GM19324 (cell line): Measurements from ENCODE around the gene OTUB2.
A peak's percentile ranks its signal among the peaks of the same experiment; 100 is the strongest.
"Not testable (repeated sequence)": the region's sequence is repeated elsewhere in the genome, so short reads cannot be mapped to it uniquely, and the experiment has no call there.

Experiments
- ATAC-seq: cut with Tn5 transposase; IDR thresholded peaks from one replicate; pipeline ENCODE4 v1.9.1; 2021; ENCODE audit warnings: mild to moderate bottlenecking, moderate library complexity; ENCODE audit not compliant: unreplicated experiment, low FRiP score

OTUB2 gene

DNA sequence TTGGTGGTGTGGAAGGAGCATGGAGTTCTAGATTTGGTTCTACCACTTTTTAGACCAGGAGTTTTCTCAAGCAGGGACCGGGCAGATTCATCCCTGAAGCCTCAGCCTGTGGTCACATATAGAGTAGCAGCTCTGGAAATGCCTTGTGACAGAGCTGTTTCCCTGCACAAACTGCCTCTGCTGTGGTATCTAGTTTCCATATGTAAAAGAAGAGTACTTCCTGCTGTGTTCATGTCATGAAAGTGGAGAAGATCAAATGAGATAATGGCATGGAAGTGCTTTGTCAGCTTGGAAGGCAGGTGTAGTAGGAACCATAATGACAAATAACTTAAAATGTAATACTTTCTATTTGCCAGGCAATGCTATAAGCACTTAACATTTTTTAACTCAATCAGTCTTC, 26.1 kb downstream of the OTUB2 start:
- no peak for ATAC-seq

DNA sequence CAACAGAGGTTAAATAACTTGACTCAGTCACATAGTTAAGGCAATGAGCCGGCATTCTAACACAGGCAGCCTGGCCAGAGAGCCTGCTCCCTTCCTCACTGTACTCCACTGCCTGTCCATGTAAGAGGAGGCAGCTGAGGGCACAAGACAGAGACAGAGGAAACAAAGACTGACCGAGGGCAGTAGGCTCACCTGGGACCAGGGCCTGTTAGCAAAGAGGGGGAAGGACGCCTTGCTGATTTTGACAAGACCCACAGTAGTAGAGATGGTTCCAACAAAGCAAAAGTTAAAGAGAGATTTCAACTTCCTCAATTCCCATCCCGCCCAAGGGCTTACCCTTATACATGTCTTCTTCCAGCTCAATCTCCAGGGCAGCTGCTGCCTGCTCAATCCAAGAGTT, 26.5 kb downstream of the OTUB2 start:
- ATAC-seq: no peak

DNA sequence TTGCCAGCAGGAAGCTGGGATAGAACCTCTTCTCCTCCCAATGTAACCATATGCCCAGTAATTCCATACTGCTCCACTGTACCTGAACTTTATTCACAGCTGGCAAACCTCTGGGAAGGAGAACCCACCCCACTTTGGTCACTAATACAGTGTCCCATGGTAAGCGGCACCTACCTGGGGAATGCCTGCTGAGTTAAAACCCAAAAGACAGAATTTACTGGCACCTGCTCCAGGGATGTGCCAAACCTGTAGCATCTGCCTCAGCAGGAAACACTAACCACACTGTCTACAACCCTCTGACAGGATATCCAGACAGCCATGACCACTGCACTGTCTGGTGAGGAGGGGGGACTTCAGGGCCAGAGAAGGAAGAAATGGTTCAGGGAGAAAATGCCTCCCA, 28.3 kb downstream of the OTUB2 start:
- ATAC-seq: no peak

DNA sequence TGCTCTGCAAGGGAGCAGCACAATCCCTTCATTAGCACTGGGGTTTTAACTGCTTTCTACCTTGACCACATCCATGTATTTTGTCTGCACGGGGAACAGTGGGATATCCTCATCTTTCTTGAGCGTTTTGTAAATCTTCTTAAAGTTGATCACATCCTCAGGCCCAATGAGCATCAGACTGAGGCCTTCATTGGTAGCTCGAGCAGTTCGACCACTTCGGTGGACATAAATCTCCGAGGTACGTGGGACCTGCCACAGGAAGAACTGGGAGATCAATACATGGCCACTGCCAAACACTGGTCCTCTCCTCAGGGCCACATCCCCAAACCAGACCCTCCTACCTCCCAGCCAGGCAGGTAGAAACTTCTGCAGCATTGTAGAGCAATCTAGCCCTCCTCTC, 28.8 kb downstream of the OTUB2 start:
- ATAC-seq: no peak

DNA sequence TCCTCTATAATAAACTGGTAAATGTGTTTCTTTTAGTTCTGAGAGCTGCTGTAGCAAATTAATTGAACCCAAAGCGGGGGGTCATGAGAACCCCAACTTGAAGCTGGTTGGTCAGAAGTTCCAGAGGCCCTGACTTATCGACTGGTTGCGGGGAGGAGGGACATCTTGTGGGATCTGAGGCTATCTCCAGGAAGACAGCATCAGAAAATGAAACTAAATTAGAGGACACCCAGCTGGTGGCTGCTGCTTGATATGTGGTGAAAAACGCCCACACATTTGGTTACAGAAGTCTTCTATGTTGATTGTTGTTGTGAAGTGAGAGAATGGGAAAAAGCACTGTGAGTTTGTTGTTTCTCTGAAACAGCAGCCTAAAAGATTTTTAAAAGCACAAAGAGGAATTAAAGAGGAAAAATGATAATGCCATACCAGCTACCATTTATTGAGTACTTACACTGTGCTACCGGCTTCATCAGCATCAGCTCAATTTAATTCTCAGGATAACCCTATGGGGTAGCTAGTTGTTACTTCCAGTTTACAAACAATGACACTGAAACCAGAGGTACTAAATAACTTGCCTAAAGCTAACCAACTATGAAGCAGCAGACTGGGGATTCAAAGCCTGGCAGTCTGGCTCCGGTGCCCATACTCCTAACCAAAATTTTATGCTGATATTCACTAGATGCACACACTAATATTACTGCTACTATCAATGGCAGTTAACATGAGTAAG, 30.6 kb downstream of the OTUB2 start:
- peak; percentile 51 for ATAC-seq

DNA sequence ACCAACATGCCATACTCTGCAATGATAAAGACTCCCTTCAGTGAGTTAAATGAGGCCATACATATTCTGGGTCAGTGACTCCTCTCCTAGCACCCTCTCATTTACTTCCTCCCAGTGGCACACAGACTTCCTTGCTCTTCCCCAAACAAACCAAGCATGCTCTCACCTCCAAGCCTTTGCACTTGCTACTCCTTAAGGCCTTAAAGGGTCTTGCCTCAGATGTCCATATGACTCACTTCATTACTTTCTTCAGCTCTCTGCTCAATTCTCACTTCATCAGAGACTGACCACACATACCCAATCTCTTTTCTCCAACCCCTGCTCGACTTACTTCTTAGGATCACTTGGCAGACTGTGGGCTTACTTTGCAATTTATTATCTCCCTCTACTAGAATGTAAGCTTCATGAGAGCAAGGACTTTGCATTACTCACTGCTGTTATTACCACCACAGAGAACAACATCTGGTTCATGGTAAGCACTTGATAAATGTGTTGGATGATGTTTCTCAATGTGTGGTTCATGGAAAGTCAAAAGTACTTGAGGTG, 32.1 kb downstream of the OTUB2 start:
- no peak for ATAC-seq

DNA sequence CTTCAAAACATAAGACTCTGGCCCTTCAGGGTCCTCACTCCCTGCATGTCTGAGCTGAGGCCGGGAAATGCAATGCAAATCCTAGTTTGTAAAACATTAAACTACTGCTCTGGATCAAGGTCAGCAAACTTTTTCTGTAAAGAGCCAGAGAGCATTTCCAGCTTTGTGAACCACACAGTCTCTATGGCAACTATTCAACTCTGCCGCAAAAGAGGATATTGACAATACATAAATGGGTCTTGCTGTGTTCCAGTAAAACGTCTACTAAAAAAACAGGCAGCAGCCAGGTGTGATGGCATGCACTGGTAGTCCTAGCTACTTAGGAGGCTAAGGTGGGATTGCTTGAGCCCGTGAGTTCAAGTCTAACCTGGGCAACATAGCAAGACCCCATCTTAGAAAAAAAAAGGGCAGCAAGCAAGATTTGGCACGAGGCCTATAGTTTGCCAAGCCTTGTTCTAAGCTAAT, 32.6 kb downstream of the OTUB2 start:
- ATAC-seq: no peak

DNA sequence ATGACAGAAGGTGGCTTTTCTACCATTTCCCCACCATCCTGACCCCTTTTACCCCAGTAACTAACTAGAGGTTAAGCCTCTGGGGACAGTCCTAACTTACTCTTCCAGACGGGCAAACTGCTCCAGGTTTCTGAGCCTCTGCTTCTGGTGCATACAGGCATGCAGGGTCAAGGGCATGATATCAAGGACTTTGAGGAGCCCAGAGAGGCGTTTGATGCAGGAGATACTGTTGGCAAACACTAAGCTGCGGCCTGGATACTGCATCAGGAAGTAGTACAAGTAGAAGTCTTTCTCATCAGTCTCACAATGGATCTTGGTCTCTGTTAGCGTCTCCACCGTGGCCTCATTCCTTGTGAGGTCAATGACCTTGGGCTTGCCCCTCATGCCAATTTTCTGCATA, 33.9 kb downstream of the OTUB2 start:
- ATAC-seq: no peak

DNA sequence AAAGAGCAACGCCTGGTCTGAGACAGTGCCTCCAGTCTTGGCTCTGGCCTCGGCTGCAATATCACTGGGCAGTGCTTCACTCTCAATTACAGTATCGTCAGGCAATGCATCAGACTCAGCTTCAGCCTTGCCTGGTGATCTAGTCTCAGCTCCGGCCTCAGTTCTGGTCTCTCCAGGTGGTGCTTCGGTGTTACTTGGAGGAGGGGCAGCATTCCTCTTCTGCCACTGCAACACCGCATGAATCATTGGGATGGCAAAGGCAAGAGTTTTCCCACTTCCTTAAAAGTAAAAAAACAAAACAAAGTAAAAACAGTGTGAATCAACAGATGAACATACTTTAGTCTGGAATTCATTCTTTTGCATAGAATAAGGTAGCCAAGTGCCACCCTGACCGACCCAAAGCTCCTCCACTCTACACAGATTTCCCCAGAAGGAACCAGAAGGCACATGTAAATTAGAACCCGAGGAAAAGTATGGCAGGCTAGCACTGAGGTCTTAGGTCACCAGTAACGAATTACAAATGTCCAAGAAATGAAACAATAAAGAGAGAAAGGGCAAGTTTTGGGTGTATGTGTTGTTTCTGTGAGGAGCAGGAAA, 36.3 kb downstream of the OTUB2 start:
- no peak for ATAC-seq

DNA sequence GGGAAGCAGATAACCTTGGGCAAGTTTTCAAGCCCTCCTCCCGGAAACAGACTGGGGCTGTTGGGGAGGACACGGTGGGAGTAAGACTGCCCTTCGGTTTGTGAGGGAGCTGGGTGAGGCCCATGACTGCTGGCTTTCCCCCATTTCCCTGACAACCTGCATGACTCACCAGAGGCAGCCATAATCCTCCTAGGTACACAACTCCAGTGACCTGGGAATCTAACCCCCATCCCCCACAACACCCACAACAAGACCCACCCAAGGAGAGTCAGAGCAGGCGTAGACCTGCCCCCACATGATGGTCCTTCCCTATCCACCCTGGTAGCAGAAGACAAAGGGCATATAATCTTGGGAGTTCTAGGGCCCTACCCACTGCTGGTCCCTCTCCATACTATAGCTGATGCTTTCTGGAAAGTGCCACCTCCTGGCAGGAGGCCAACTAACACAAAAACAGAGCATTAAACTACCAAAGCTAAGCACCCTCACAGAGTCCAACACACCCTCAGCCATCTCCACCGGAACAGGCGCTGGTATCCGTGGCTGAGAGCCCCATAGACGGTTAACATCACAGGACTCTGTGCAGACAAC, 40.0 kb downstream of the OTUB2 start:
- ATAC-seq: no peak

DNA sequence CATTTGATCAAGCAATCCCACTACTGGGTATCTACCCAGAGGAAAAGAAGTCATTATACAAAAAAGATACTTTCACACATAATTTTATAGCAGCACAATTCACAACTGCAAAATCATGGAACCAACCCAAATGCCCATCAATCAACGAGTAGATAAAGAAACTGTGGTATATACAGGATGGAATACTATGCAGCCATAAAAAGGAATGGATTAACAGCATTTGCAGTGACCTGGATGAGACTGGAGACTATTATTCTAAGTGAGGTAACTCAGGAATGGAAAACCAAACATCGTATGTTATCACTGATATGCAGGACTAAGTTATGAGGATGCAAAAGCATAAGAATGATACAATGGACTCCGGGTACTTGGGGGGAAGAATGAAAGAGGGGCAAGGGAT, 45.9 kb downstream of the OTUB2 start:
- not testable (repeated sequence) for ATAC-seq

DNA sequence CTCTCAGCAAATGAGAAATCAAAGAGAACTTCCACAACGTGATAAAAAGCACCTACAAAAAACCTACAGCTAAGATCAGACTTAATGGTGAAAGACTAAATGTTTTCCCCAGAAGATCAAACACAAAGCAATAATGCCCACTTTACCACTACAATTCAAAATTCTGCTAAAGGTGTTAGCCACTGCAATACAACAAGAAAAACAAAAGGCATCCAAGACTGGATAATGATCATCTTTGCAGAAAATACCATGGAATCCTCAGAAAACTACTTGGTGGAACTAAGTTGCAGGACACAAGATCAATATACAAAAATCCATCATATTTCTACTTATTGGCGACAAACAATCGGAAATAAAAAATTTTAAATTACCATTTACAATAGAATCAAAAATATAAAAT, 48.4 kb downstream of the OTUB2 start:
- no peak for ATAC-seq

DNA sequence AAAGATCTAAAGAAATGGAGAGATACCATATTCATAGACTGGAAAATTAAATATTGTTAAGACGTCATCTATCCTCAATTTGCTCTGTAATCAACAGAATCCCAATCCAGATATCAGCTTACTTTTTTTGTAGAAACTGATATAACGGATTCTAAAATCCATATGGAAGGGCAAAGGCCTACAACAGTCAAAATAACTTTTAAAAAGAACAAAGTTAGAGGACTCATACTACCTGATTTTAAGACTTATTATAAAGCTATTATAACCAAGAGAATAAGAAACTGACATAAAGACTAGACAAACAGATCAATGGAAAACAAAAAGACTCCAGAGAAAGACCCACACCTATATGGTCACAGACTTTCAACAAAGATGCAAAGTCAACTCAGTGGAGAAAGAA, 48.9 kb downstream of the OTUB2 start:
- no peak for ATAC-seq

DNA sequence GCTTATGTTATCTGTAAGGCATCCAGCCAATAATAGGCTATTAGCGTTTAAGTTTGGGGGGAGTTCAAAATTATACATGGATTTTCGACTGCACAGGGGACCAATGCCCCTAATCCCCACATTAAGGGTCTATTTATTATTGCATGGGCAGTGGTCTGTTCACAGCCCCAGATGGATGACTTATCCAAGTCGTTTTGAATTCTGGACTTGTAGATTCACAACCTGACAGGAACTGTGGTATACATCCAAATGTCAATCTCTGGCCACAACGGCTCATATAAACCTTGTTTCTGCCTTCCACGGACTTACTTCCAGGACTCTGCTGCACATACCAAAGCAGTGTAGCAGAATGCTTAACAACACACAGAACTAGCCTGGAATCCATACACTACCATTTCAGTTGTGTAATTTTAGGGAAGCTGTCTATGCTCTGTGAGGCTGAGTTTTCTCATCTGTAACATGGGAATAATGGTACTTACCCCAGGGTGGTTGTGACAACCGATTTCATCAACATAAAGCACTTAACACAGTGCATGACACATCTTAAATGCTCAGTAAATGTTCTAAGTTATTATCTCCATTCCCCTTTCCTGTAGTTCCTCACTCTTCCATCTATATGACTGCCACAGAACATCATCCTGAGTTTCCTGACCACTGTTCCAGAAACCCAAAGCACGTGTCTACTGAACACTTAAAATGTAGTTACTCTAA, 51.1 kb downstream of the OTUB2 start:
- no peak for ATAC-seq

DNA sequence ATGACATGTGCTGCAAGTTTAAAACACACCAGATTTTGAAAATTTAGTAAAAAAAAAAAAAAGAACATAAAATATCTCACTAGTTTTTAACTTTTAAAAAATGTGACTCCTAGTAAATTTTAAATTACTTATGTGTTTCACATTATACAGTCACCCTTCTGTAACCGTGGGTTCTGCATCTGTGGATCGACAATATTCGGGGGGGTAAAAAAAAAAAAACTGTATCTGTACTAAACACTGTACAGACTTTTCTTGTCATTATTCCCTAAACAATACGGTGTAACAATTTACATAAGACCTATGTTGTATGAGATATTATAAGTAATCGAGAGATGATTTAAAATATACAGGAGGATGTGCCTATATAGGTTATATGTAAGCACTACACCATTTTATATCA, 51.7 kb downstream of the OTUB2 start:
- no peak for ATAC-seq

DNA sequence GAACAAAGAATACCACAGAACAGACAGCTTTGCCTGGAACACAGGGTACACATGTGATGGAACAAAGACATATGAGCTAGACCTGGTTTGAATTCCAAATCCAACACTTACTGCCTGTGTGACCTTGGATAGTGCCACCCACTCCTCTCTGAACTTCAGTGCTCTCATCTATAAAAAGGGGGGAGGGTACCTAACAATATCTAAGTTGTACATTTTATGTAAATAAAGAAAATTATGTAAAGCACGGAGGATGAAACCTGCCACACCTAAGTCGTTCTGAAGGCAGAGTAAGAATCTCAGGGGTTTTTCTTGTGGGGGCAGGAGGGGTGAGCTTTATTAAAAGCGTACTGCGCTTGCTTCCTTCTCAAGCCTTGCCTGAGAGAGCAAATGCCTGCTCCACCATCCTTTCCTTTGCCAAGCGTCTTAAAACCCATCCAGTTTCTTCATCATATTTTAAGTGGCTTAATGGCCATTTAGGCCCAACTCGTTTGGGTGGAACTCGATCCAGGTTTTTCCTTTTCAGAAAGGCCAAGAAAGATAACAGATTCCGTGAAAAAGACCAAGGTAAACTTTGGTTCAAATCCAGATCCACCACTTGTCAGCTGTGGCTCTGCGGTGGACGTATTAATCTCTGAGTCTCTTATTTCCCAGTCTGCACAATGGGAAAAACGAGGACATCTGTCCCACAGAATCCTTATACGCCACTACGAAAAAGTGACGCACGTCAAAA, 53.9 kb downstream of the OTUB2 start:
- no peak for ATAC-seq

DNA sequence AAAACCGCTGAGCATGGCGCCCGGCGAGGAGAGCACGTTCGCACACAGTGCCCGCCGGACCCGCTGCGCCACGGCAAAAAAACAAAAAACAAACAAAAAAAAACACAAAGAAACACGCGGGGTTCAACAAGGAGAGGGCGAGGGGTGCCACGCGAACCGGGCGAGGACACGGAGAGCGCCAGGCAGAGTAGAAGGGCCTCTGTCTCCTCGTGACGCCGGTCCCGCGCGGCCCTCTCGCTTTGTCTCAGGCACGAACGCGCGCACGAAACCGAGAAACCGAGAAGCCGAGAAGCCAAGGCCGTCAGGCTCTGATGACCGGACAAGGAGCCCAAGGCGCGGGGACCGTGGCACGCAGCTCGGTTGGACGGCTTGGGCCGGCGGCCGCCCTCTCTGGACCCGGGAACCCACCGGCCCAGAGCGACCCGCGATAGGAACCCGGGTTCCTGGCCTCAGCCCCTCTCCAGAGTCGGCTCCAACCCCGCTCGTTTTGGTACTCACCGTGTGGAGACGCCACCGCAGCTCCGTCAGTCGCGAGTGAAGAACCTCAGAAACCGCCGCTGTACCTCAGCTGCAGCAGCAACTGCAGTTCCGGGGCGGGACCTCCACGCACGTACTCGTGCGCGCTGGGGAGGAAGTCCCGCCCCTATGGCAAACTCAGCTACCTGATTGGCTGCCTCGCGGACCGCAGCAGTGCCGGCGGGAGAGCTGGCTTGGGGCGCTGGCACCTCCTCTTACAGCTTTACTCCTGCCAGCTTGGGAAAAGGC, 54.7 kb downstream of the OTUB2 start, which contains the start of the genes DDX24 and IFI27L1:
Gene DDX24, minus strand, starts transcription at position 582 of the 765 bp plus-strand sequence. CDS start 1,460 bp downstream, outside the sequence.
Gene IFI27L1, plus strand, starts transcription at position 690 of the 765 bp plus-strand sequence. CDS start 15,628 bp downstream, outside the sequence.
- peak; percentile 96 for ATAC-seq

DNA sequence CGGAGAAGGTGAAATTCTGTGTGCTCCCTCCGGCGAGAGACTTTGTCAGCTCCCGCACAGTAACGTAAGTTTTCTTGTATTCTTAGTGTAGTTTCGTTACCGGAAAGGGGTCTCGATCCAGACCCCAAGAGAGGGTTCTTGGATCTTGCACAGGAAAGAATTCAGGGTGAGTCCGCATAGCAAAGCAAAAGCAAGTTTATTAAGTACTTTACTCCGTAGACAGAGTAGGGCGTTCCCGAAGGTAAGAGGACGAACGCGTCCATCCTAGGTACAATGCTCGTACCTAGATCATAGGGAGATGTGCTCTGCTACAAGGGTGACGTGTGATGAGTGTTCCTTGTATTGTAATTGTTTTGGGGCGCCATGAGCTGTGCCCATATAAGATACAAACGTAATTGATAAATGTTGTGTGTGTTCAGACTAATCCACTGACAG, 55.3 kb downstream of the OTUB2 start:
- ATAC-seq: peak; percentile 24

DNA sequence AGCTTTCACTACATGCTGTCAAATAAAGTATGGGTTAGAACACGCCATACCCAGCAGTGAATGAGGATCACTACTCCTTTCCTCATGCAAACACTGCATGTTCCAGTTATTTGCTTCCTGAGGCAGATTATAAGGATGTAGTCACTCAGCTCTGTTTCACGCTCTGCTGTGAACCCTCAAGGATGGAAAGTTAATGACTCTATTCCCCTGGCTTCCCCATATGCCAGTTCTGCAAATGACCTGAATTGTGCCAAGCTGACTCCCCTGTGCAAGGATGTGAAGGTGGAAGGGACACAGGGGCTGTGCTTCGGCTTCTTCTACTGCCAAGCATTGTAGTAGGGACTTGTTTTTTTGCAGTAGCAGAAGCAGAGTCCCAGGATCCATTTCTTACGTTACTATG, 61.8 kb downstream of the OTUB2 start:
- no peak for ATAC-seq
